Panc1 (cell line): ENCODE results near the gene H6PD. TPM values are rescaled to one million over a fixed set of nuclear protein-coding genes. Genes with fewer than 3 reads are reported as not detected.

ENCODE experiments used
- ATAC-seq: fragments of 200-7000 bp; cut with Tn5 transposase; 2 replicates; pipeline ENCODE4 v1.9.1; 2020; ENCODE audit warnings: mild to moderate bottlenecking, moderate library complexity
- BruUV-seq: library from RNA; stranded (reverse); fragments of 400-500 nt; replicated peaks from 2 replicates; lab custom pipeline; 2021; lab: Mats Ljungman, UMichigan
- CTCF ChIA-PET: fragments of 300-600 bp; sonication (Branson Sonifier 250); formaldehyde crosslinking; loops from one replicate; lab custom pipeline; 2022; ENCODE audit warnings: antibody characterized with exemption; lab: Charles Lee
- POLR2A ChIA-PET: fragments of 300-600 bp; sonication (Branson Sonifier 250); formaldehyde crosslinking; loops from one replicate; lab custom pipeline; 2022; ENCODE audit warnings: antibody characterized with exemption; lab: Charles Lee
- DNase-seq: peaks from one replicate; pipeline ENCODE4 v3.0.0-alpha.2; 2010; ENCODE audit warnings: low read depth, low spot score
- H3K27ac ChIP-seq: 2 replicates; pipeline ENCODE4 v1.5.1; 2011; ENCODE audit warnings: mild to moderate bottlenecking, low read length, inconsistent platforms
- H3K27me3 ChIP-seq: fragments of 200-500 bp; sonication (Bioruptor generic); 2 replicates; pipeline ENCODE4 v1.6.0; 2014; ENCODE audit warnings: low read length, inconsistent platforms; ENCODE audit not compliant: control insufficient read depth, insufficient read depth
- H3K36me3 ChIP-seq: fragments of 200-500 bp; sonication (Bioruptor generic); 2 replicates; pipeline ENCODE4 v1.5.1; 2014; ENCODE audit warnings: inconsistent platforms, mild to moderate bottlenecking, low read length, moderate library complexity; ENCODE audit not compliant: control insufficient read depth, insufficient read depth
- H3K4me1 ChIP-seq: 2 replicates; pipeline ENCODE4 v1.5.1; 2011; ENCODE audit warnings: inconsistent platforms, mild to moderate bottlenecking, low read length, moderate library complexity; ENCODE audit not compliant: control insufficient read depth, insufficient read depth
- H3K4me3 ChIP-seq, 2 experiments: 2 replicates each; pipeline ENCODE4 v1.5.1; 2011 to 2012; ENCODE audit warnings: low read depth in 2 of 2, low read length in 2 of 2, mild to moderate bottlenecking in 2 of 2, inconsistent platforms in 1 of 2, moderate library complexity in 1 of 2
- H3K9me3 ChIP-seq: fragments of 200-500 bp; sonication (Bioruptor generic); 2 replicates; pipeline ENCODE4 v1.5.1; 2014; ENCODE audit warnings: low read depth, mild to moderate bottlenecking, inconsistent platforms, low read length, moderate library complexity; ENCODE audit not compliant: control insufficient read depth, insufficient read depth
- POLR2AphosphoS5 ChIP-seq: IDR thresholded peaks from 2 replicates; pipeline ENCODE4 v1.6.1; 2012; ENCODE audit warnings: mild to moderate bottlenecking, low read depth, low read length, moderate library complexity
- REST ChIP-seq, 2 experiments: IDR thresholded peaks; 2 replicates each; pipeline ENCODE4 v1.6.1; 2011 to 2012; ENCODE audit warnings: low read depth in 2 of 2, control low read depth in 1 of 2, low read length in 1 of 2, mild to moderate bottlenecking in 1 of 2, moderate library complexity in 1 of 2; ENCODE audit not compliant: insufficient read depth in 1 of 2
- SIN3A ChIP-seq: IDR thresholded peaks from 2 replicates; pipeline ENCODE4 v1.6.1; 2012; ENCODE audit warnings: low read depth, mild to moderate bottlenecking, low read length, moderate library complexity, borderline replicate concordance; ENCODE audit not compliant: insufficient read depth
- TCF7L2 ChIP-seq: IDR thresholded peaks from 2 replicates; pipeline ENCODE4 v1.6.1; 2011; ENCODE audit warnings: mild to moderate bottlenecking, low read depth, low read length, inconsistent platforms
- in situ Hi-C: cut with HindIII; loops from 2 replicates; pipeline ENCODE4 v1.10.0; 2016; ENCODE audit warnings: low sequenced_read_pairs, low pct_unique_long_range_greater_than_20kb
- intact Hi-C: fragments of 100-400 bp; cut with micrococcal nuclease; formaldehyde crosslinking; loops from one replicate; pipeline ENCODE4 v1.10.0; 2022; ENCODE audit not compliant: unreplicated experiment
- total RNA-seq: library from RNA; stranded (reverse); gene quantifications from one replicate; pipeline ENCODE4 v1.2.1, GENCODE V29; 2021; ENCODE audit not compliant: unreplicated experiment
- TF ChIP-seq, protein P1 (sequence below): fragments of 450-650 bp; IDR thresholded peaks from 2 replicates; pipeline ENCODE4 v1.5.1; 2017; ENCODE audit warnings: mild to moderate bottlenecking

The H6PD gene
- total RNA-seq, 1 experiment from 2014 or later, result 23.5 TPM

GRCh38 chr1:9316080-9316444 is 81.5 kb downstream of the H6PD start:
- Histone ChIP-seq H3K4me3 (no peak overlapping the region), H3K36me3 (no peaks in the 10 kb centered on the region), H3K27ac (peak overlapping the region; percentile 81), H3K4me1 (peaks cover 95% of the 10 kb centered on the region), H3K27me3 (no peaks in the 10 kb centered on the region), H3K9me3 (no peaks in the 10 kb centered on the region)
- CTCF ChIA-PET, result no interaction called here
- DNase-seq, result no peak
- POLR2A ChIA-PET, result no interaction called here
- in situ Hi-C loops, result no loop called here
- intact Hi-C loops, result no loop called here
- no TSS peak for BruUV-seq
- no peak for TF ChIP-seq POLR2AphosphoS5
- no peak for TF ChIP-seq TCF7L2
- no peak for TF ChIP-seq SIN3A
- TF ChIP-seq, protein P1, sequence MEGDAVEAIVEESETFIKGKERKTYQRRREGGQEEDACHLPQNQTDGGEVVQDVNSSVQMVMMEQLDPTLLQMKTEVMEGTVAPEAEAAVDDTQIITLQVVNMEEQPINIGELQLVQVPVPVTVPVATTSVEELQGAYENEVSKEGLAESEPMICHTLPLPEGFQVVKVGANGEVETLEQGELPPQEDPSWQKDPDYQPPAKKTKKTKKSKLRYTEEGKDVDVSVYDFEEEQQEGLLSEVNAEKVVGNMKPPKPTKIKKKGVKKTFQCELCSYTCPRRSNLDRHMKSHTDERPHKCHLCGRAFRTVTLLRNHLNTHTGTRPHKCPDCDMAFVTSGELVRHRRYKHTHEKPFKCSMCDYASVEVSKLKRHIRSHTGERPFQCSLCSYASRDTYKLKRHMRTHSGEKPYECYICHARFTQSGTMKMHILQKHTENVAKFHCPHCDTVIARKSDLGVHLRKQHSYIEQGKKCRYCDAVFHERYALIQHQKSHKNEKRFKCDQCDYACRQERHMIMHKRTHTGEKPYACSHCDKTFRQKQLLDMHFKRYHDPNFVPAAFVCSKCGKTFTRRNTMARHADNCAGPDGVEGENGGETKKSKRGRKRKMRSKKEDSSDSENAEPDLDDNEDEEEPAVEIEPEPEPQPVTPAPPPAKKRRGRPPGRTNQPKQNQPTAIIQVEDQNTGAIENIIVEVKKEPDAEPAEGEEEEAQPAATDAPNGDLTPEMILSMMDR, result no peak
- TF ChIP-seq REST (IDR thresholded peaks at IDR 0.05; ENCODE audit: insufficient read depth in 1 of 2, low read depth in 2 of 2, low read length in 1 of 2), result no peak
- peak; percentile 4 for ATAC-seq

GRCh38 chr1:9316512-9316911 is 81.9 kb downstream of the H6PD start:
- Histone ChIP-seq H3K27ac (peak overlapping the region; percentile 81), H3K36me3 (no peaks in the 10 kb centered on the region), H3K9me3 (no peaks in the 10 kb centered on the region), H3K4me1 (peaks cover 95% of the 10 kb centered on the region), H3K27me3 (no peaks in the 10 kb centered on the region), H3K4me3 (no peak overlapping the region)
- BruUV-seq, result no TSS peak
- DNase-seq (no peak), ATAC-seq (no peak)
- POLR2A ChIA-PET, result no interaction called here
- CTCF ChIA-PET, result interaction anchor here (2.4 kb wide), 1 partner anchor 27 kb away, joined by 6 read pairs; no protein-coding TSS in a partner anchor
- in situ Hi-C loops, result no loop called here
- no peak for TF ChIP-seq SIN3A
- TF ChIP-seq REST (IDR thresholded peaks at IDR 0.05; ENCODE audit: insufficient read depth in 1 of 2, low read depth in 2 of 2, low read length in 1 of 2), result no peak
- TF ChIP-seq, protein P1, result no peak
- TF ChIP-seq TCF7L2, result no peak
- TF ChIP-seq POLR2AphosphoS5, result no peak
- intact Hi-C loops, result no loop called here
